HepG2 (cell line): ENCODE data around the gene STPG4. TPM values are rescaled to one million over a fixed set of nuclear protein-coding genes. Genes with fewer than 3 reads are reported as not detected.

ENCODE experiments used
- ATAC-seq: fragments of 200-7000 bp; cut with Tn5 transposase; 3 replicates; pipeline ENCODE4 v1.9.1; 2020; ENCODE audit warnings: mild to moderate bottlenecking, moderate library complexity
- BruUV-seq: library from RNA; stranded (reverse); fragments of 400-500 nt; replicated peaks from 2 replicates; lab custom pipeline; 2021; lab: Mats Ljungman, UMichigan
- CTCF ChIA-PET: fragments of 300-600 bp; formaldehyde crosslinking; extraction: SDS; loops from one replicate; lab custom pipeline; 2021; ENCODE audit warnings: low total read pairs, inconsistent platforms, low intra/inter-chr PET ratio; lab: Yijun Ruan, JAX
- POLR2A ChIA-PET: fragments of 350-600 bp; sonication (Branson Sonifier 250); formaldehyde crosslinking; loops from one replicate; lab custom pipeline; 2020; ENCODE audit warnings: antibody characterized with exemption, inconsistent platforms; lab: Yijun Ruan, JAX
- DNase-seq: peaks from one replicate; pipeline ENCODE4 v3.0.0-alpha.2; 2015; ENCODE audit warnings: low spot score
- FAIRE-seq: peaks from 3 replicates; lab custom pipeline; 2011; peaks lifted over from hg19 to GRCh38; lab: Jason Lieb, UNC
- H2AFZ ChIP-seq: one replicate; pipeline ENCODE4 v1.6.1; 2011; ENCODE audit warnings: low read length, inconsistent platforms
- H3K27ac ChIP-seq: fragments of 300-600 bp; 3 replicates; pipeline ENCODE4 v1.8.0; 2011; ENCODE audit warnings: mixed run types, mild to moderate bottlenecking, mixed read lengths, low read length, inconsistent platforms; ENCODE audit not compliant: insufficient read depth; ENCODE audit errors: extremely low read length
- H3K27me3 ChIP-seq, 2 experiments: fragments of 200-600 bp in 1 of 2; 2 replicates in 1 of 2; 3 replicates in 1 of 2; pipeline versions ENCODE4 v1.6.0 to v1.8.0; 2011; ENCODE audit warnings: low read length in 2 of 2, mild to moderate bottlenecking in 2 of 2, moderate library complexity in 2 of 2, inconsistent platforms in 1 of 2; ENCODE audit not compliant: insufficient read depth in 2 of 2, control insufficient read depth in 1 of 2
- H3K36me3 ChIP-seq, 2 experiments: fragments of 200-600 bp in 1 of 2; replicated peaks in 1 of 2; 2 replicates in 1 of 2; 3 replicates in 1 of 2; pipeline versions ENCODE4 v1.5.1 to v1.8.0; 2011; ENCODE audit warnings: low read length in 2 of 2, inconsistent platforms in 1 of 2; ENCODE audit not compliant: insufficient read depth in 2 of 2, control insufficient read depth in 1 of 2
- H3K4me1 ChIP-seq: 2 replicates; pipeline ENCODE4 v1.5.1; 2012; ENCODE audit warnings: low read length, inconsistent platforms; ENCODE audit not compliant: insufficient read depth
- H3K4me2 ChIP-seq: 2 replicates; pipeline ENCODE4 v1.6.0; 2011; ENCODE audit warnings: low read depth, low read length, inconsistent platforms
- H3K4me3 ChIP-seq, 3 experiments: fragments of 200-600 bp in 1 of 3; sonication (generic), shearing (Covaris generic) in 1 of 3; replicated peaks in 1 of 3; 2 replicates each; pipeline ENCODE4 v1.5.1; 2011 to 2016; ENCODE audit warnings: low read length in 3 of 3, inconsistent platforms in 2 of 3, low read depth in 2 of 3, mild to moderate bottlenecking in 2 of 3, control low read depth in 1 of 3, mixed read lengths in 1 of 3; ENCODE audit not compliant: insufficient read depth in 1 of 3
- H3K79me2 ChIP-seq: one replicate; pipeline ENCODE4 v1.6.1; 2011; ENCODE audit warnings: low read length, inconsistent platforms; ENCODE audit not compliant: insufficient read depth
- H3K9ac ChIP-seq: 2 replicates; pipeline ENCODE4 v1.6.0; 2011; ENCODE audit warnings: mild to moderate bottlenecking, low read depth, low read length, inconsistent platforms; ENCODE audit not compliant: insufficient read depth
- H3K9me3 ChIP-seq: 2 replicates; pipeline ENCODE4 v1.5.1; 2012; ENCODE audit warnings: mild to moderate bottlenecking, low read length
- H4K20me1 ChIP-seq: 2 replicates; pipeline ENCODE4 v1.6.0; 2011; ENCODE audit warnings: inconsistent platforms, mild to moderate bottlenecking, low read length, moderate library complexity; ENCODE audit not compliant: insufficient read depth
- ARNT ChIP-seq: fragments of 450-650 bp; IDR thresholded peaks from 2 replicates; pipeline ENCODE4 v1.6.1; 2017
- ARNTL ChIP-seq: sonication (generic); formaldehyde crosslinking; IDR thresholded peaks from 2 replicates; pipeline ENCODE4 v1.4.0; 2020; ENCODE audit warnings: mild to moderate bottlenecking, missing genetic modification reagents
- CEBPG ChIP-seq: IDR thresholded peaks from 2 replicates; pipeline ENCODE4 v1.6.1; 2016
- FIP1L1 ChIP-seq: fragments of 200-400 bp; formaldehyde crosslinking; IDR thresholded peaks from 2 replicates; pipeline ENCODE4 v1.6.1; 2018; ENCODE audit warnings: low read depth, mild to moderate bottlenecking, low read length, moderate library complexity, borderline replicate concordance; ENCODE audit not compliant: insufficient read depth
- HOXA7 ChIP-seq: sonication (generic); formaldehyde crosslinking; IDR thresholded peaks from 2 replicates; pipeline ENCODE4 v1.8.1; 2022; ENCODE audit warnings: mild to moderate bottlenecking, missing genetic modification reagents, moderate library complexity
- KLF9 ChIP-seq: IDR thresholded peaks from 2 replicates; pipeline ENCODE4 v1.6.1; 2016; ENCODE audit warnings: low read depth
- MTF2 ChIP-seq: sonication (generic); formaldehyde crosslinking; IDR thresholded peaks from 2 replicates; pipeline ENCODE4 v1.5.0; 2020; ENCODE audit warnings: missing genetic modification reagents, borderline replicate concordance
- NONO ChIP-seq, 2 experiments: fragments of 450-650 bp in 1 of 2; sonication (generic) in 1 of 2; formaldehyde crosslinking in 1 of 2; IDR thresholded peaks in 1 of 2; conservative IDR thresholded peaks in 1 of 2; 2 replicates each; pipeline versions ENCODE4 v1.6.1 to v1.8.0; 2017 to 2022; ENCODE audit warnings: mild to moderate bottlenecking in 1 of 2, missing genetic modification reagents in 1 of 2, moderate library complexity in 1 of 2
- NRL ChIP-seq: sonication (generic); formaldehyde crosslinking; IDR thresholded peaks from 2 replicates; pipeline ENCODE4 v1.5.0; 2020; ENCODE audit warnings: missing genetic modification reagents, mild to moderate bottlenecking, moderate library complexity, borderline replicate concordance
- RBAK ChIP-seq: sonication (generic); formaldehyde crosslinking; IDR thresholded peaks from 2 replicates; pipeline ENCODE4 v1.5.1; 2020; ENCODE audit warnings: mild to moderate bottlenecking, missing genetic modification reagents
- RFX3 ChIP-seq: IDR thresholded peaks from 2 replicates; pipeline ENCODE4 v1.6.1; 2016; ENCODE audit warnings: missing biosample characterization, missing genetic modification reagents
- SKI ChIP-seq: fragments of 450-650 bp; IDR thresholded peaks from one replicate; pipeline ENCODE4 v1.6.1; 2018; ENCODE audit warnings: mild to moderate bottlenecking; ENCODE audit not compliant: partially characterized antibody
- SOX13 ChIP-seq, 3 experiments: fragments of 450-650 bp in 1 of 3; sonication (generic) in 1 of 3; formaldehyde crosslinking in 1 of 3; IDR thresholded peaks in 2 of 3; conservative IDR thresholded peaks in 1 of 3; 2 replicates each; pipeline versions ENCODE4 v1.5.0 to v1.6.1; 2016 to 2020; ENCODE audit warnings: antibody characterized with exemption in 1 of 3, mild to moderate bottlenecking in 1 of 3, missing compliant biosample characterization in 1 of 3, missing genetic modification reagents in 1 of 3, moderate library complexity in 1 of 3
- SPEN ChIP-seq: sonication (generic); formaldehyde crosslinking; IDR thresholded peaks from 2 replicates; pipeline ENCODE4 v1.5.1; 2020; ENCODE audit warnings: low read depth, mild to moderate bottlenecking, missing genetic modification reagents
- STAT5B ChIP-seq: sonication (generic); formaldehyde crosslinking; IDR thresholded peaks from 2 replicates; pipeline ENCODE4 v1.4.0; 2020; ENCODE audit warnings: missing genetic modification reagents
- ZNF17 ChIP-seq: sonication (generic); formaldehyde crosslinking; IDR thresholded peaks from 2 replicates; pipeline ENCODE4 v1.5.0; 2020; ENCODE audit warnings: mild to moderate bottlenecking, missing genetic modification reagents
- ZNF431 ChIP-seq: sonication (generic); formaldehyde crosslinking; IDR thresholded peaks from 2 replicates; pipeline ENCODE4 v1.9.0; 2022; ENCODE audit warnings: missing genetic modification reagents, low read depth, mild to moderate bottlenecking, borderline replicate concordance
- ZNF543 ChIP-seq: sonication (generic); formaldehyde crosslinking; IDR thresholded peaks from 2 replicates; pipeline ENCODE4 v1.4.0; 2020; ENCODE audit warnings: mild to moderate bottlenecking, missing genetic modification reagents
- ZNF570 ChIP-seq: sonication (generic); formaldehyde crosslinking; IDR thresholded peaks from 2 replicates; pipeline ENCODE4 v1.4.0; 2020; ENCODE audit warnings: mild to moderate bottlenecking, missing genetic modification reagents, borderline replicate concordance
- ZNF607 ChIP-seq: sonication (generic); formaldehyde crosslinking; IDR thresholded peaks from 2 replicates; pipeline ENCODE4 v1.5.1; 2020; ENCODE audit warnings: missing genetic modification reagents, mild to moderate bottlenecking, borderline replicate concordance
- ZNF737 ChIP-seq: sonication (generic); formaldehyde crosslinking; IDR thresholded peaks from 2 replicates; pipeline ENCODE4 v1.5.0; 2020; ENCODE audit warnings: missing genetic modification reagents, mild to moderate bottlenecking, borderline replicate concordance
- ZNF749 ChIP-seq: sonication (generic); formaldehyde crosslinking; IDR thresholded peaks from 2 replicates; pipeline ENCODE4 v1.8.0; 2022; ENCODE audit warnings: mild to moderate bottlenecking, missing genetic modification reagents, moderate library complexity, borderline replicate concordance
- ZNF775 ChIP-seq: sonication (generic); formaldehyde crosslinking; IDR thresholded peaks from 2 replicates; pipeline ENCODE4 v1.4.0; 2020; ENCODE audit warnings: missing genetic modification reagents, mild to moderate bottlenecking, moderate library complexity, borderline replicate concordance
- ZNF83 ChIP-seq: sonication (generic); formaldehyde crosslinking; IDR thresholded peaks from 2 replicates; pipeline ENCODE4 v1.4.0; 2020; ENCODE audit warnings: missing genetic modification reagents, mild to moderate bottlenecking, borderline replicate concordance
- ZSCAN21 ChIP-seq: sonication (generic); formaldehyde crosslinking; IDR thresholded peaks from 2 replicates; pipeline ENCODE4 v1.8.0; 2022; ENCODE audit warnings: mild to moderate bottlenecking, missing genetic modification reagents, moderate library complexity, borderline replicate concordance
- ZSCAN25 ChIP-seq: sonication (generic); formaldehyde crosslinking; IDR thresholded peaks from 2 replicates; pipeline ENCODE4 v1.8.0; 2022; ENCODE audit warnings: mild to moderate bottlenecking, missing genetic modification reagents
- WGBS: methylation state at CpG from one replicate; pipeline ENCODE4 v1.1.6; 2017; ENCODE audit warnings: low lambda C conversion rate; 5-methylcytosine and 5-hydroxymethylcytosine counted together
- in situ Hi-C: cut with HindIII; loops from 2 replicates; pipeline ENCODE4 v1.10.0; 2017; ENCODE audit warnings: low pct_unique_long_range_greater_than_20kb; ENCODE audit not compliant: extremely low pct_ligation_motif_present
- intact Hi-C: fragments of 100-400 bp; cut with micrococcal nuclease; formaldehyde crosslinking; loops from one replicate; pipeline ENCODE4 v1.10.0; 2022; ENCODE audit not compliant: unreplicated experiment
- polyA plus RNA-seq, 8 experiments: library from polyadenylated mRNA; depleted of rRNA in 3 of 8; stranded (reverse) in 7 of 8; unstranded in 1 of 8; fragments of >200 nt; fragmentation: Illumina TruSeq in 4 of 8; extraction: Trizol in 4 of 8; gene quantifications; 2 replicates each; pipeline versions ENCODE4 v1.2.1 to v1.2.3, GENCODE V29; 2011 to 2016; ENCODE audit warnings: low read depth in 4 of 8, missing spikeins in 1 of 8, mixed read lengths in 1 of 8; ENCODE audit not compliant: insufficient read depth in 1 of 8
- total RNA-seq, 5 experiments: library from RNA; depleted of rRNA; stranded (reverse); fragments of >200 nt; fragmentation: Illumina TruSeq; extraction: Trizol; gene quantifications; 2 replicates each; pipeline ENCODE4 v1.2.3, GENCODE V29; 2016; ENCODE audit warnings: low read depth in 1 of 5

Gene STPG4
- total and polyA plus RNA-seq, 2 of the 13 experiments (the other 11 are each of a cell fraction or from before 2014, with no cell fraction given), result 0.11 to 0.15 TPM

GRCh38 chr2:47058003-47058931 is 96.8 kb downstream of the STPG4 start:
- no peak overlapping the region for H2AFZ ChIP-seq
- DNase-seq, result no peak
- peak overlapping the region; percentile 57 for H3K27ac ChIP-seq
- peak; percentile 74 for FAIRE-seq
- in situ Hi-C loops (no loop called here), intact Hi-C loops (no loop called here)
- H3K9ac ChIP-seq, result peak overlapping the region; percentile 9
- peak; percentile 67 for ATAC-seq
- no peaks in the 10 kb centered on the region for H4K20me1 ChIP-seq
- POLR2A ChIA-PET, result interaction anchor here (1.6 to 1.9 kb wide), 2 partner anchors 12 to 15 kb away, joined by 7 to 9 read pairs; no protein-coding TSS in a partner anchor
- H3K4me1 ChIP-seq, result peaks cover 27% of the 10 kb centered on the region
- no TSS peak for BruUV-seq
- H3K27me3 ChIP-seq, result no peaks in the 10 kb centered on the region
- H3K36me3 ChIP-seq, result peaks cover 10 to 22% of the 10 kb centered on the region in 2 experiments
- WGBS, result 80% methylated on average over 11 of the region's 11 CpGs
- H3K4me2 ChIP-seq, result peak overlapping the region; percentile 26; the same call in 1 of the 2 replicates
- H3K9me3 ChIP-seq, result no peaks in the 10 kb centered on the region
- CTCF ChIA-PET, result no interaction called here
- no peaks in the 10 kb centered on the region for H3K79me2 ChIP-seq
- no peak overlapping the region for H3K4me3 ChIP-seq
- TF ChIP-seq KLF9 (CRISPR knock-in tag), result no peak
- no peak for TF ChIP-seq ZNF17 (CRISPR knock-in tag)
- TF ChIP-seq ARNTL (CRISPR knock-in tag), result no peak
- no peak for TF ChIP-seq MTF2
- TF ChIP-seq RBAK (CRISPR knock-in tag), result no peak
- no peak for TF ChIP-seq ZNF543 (CRISPR knock-in tag)
- TF ChIP-seq HOXA7 (CRISPR knock-in tag), result no peak
- peak; percentile 43; the same call in 1 of the 2 replicates for TF ChIP-seq ZSCAN25 (CRISPR knock-in tag)
- TF ChIP-seq ZNF737 (CRISPR knock-in tag), result no peak
- TF ChIP-seq NRL (CRISPR knock-in tag), result no peak
- TF ChIP-seq CEBPG, result peak; percentile 81
- TF ChIP-seq STAT5B (CRISPR knock-in tag), result no peak
- TF ChIP-seq ZNF570, result no peak
- no peak for TF ChIP-seq ZNF775 (CRISPR knock-in tag)
- TF ChIP-seq RFX3 (CRISPR knock-in tag), result no peak
- 0 out of 2 replicates have a peak, but pooled peaks have one; percentile 26 for TF ChIP-seq SPEN (CRISPR knock-in tag)
- no peak for TF ChIP-seq FIP1L1
- no peak for TF ChIP-seq ZNF83
- TF ChIP-seq ZNF607 (CRISPR knock-in tag), result no peak
- TF ChIP-seq ZNF431 (CRISPR knock-in tag), result no peak
- TF ChIP-seq SOX13 (IDR thresholded peaks at IDR 0.05), result no peak
- TF ChIP-seq SOX13 (CRISPR knock-in tag; conservative IDR thresholded peaks at IDR 0.05 in 1 of 2, IDR thresholded peaks at IDR 0.05 in 1 of 2), result 0 out of 4 replicates have a peak, but pooled peaks of 1 of the 2 experiments have one; percentile 8
- TF ChIP-seq SKI, result no peak
- no peak for TF ChIP-seq ZNF749 (CRISPR knock-in tag)
- TF ChIP-seq ZSCAN21 (CRISPR knock-in tag), result peak; percentile 54; the same call in 1 of the 2 replicates
- no peak for TF ChIP-seq ARNT
- TF ChIP-seq NONO (IDR thresholded peaks at IDR 0.05), result no peak
- TF ChIP-seq NONO (CRISPR knock-in tag; conservative IDR thresholded peaks at IDR 0.05), result 0 out of 2 replicates have a peak, but pooled peaks have one; percentile 39
